Aorta (tissue), 5 donors: Measurements from ENCODE around the gene SLC22A4. TPM values are rescaled to one million over a fixed set of nuclear protein-coding genes. Genes with fewer than 3 reads are reported as not detected.

Source experiments
- ATAC-seq: fragments of 200-7000 bp; cut with Tn5 transposase; one replicate; pipeline ENCODE4 v1.9.1; 2022; ENCODE audit warnings: moderate library complexity; ENCODE audit not compliant: low FRiP score
- DNase-seq, 2 donors: peaks; one replicate each; pipeline ENCODE4 v3.0.0-alpha.2; 2020
- H3K27ac ChIP-seq, 2 donors: one replicate each; pipeline ENCODE4 v1.5.1; 2013; ENCODE audit warnings: low read length in 2 of 2, mild to moderate bottlenecking in 2 of 2, moderate library complexity in 2 of 2, control low read depth in 1 of 2, inconsistent platforms in 1 of 2, low read depth in 1 of 2
- H3K27me3 ChIP-seq, 2 donors: one replicate each; pipeline ENCODE4 v1.6.1; 2013; ENCODE audit warnings: control low read depth in 1 of 2, low read length in 1 of 2, mild to moderate bottlenecking in 1 of 2, moderate library complexity in 1 of 2; ENCODE audit not compliant: insufficient read depth in 2 of 2, control insufficient read depth in 1 of 2
- H3K36me3 ChIP-seq, 2 donors: one replicate each; pipeline ENCODE4 v1.6.1; 2013; ENCODE audit warnings: control low read depth in 1 of 2, low read length in 1 of 2, mild to moderate bottlenecking in 1 of 2; ENCODE audit not compliant: insufficient read depth in 2 of 2, control insufficient read depth in 1 of 2
- H3K4me1 ChIP-seq, 2 donors: one replicate each; pipeline ENCODE4 v1.6.1; 2013; ENCODE audit warnings: low read length in 2 of 2, control low read depth in 1 of 2, mild to moderate bottlenecking in 1 of 2, moderate library complexity in 1 of 2; ENCODE audit not compliant: insufficient read depth in 2 of 2, control insufficient read depth in 1 of 2
- H3K4me3 ChIP-seq, 2 donors: one replicate each; pipeline ENCODE4 v1.5.1; 2013; ENCODE audit warnings: low read length in 2 of 2, control low read depth in 1 of 2, mild to moderate bottlenecking in 1 of 2
- H3K9me3 ChIP-seq: one replicate; pipeline ENCODE4 v1.6.1; 2013; ENCODE audit warnings: mild to moderate bottlenecking, low read length; ENCODE audit not compliant: control insufficient read depth
- WGBS, 2 donors: extraction: QIAGEN DNeasy Blood & Tissue Kit; methylation state at CpG; one replicate each; pipeline ENCODE4 v1.1.7; 2013; 5-methylcytosine and 5-hydroxymethylcytosine counted together
- intact Hi-C, 2 donors: fragments of 100-400 bp; cut with DNase I; formaldehyde crosslinking; loops; one replicate each; pipeline versions ENCODE4 v1.14.2 to v1.15.0; 2022
- polyA plus RNA-seq, 2 donors: library from polyadenylated mRNA; stranded (reverse); fragments of 200-250 nt; gene quantifications; one replicate each; pipeline ENCODE4 v1.2.3, GENCODE V29; 2013
- total RNA-seq, 2 donors: library from RNA; stranded (reverse); fragmentation: NEBNext Ultra II Directional; extraction: Animal tissue kit (Norgen Biotek cat#: 25700); gene quantifications; one replicate each; pipeline ENCODE4 v1.2.1, GENCODE V29; 2021
- donor health status: healthy with polysubstance abuse.
- donor health status: Bipolar disorder and iron deficiency.
- donor health status: DM: no; HTN: no; CAD: no.
- donor health status: DM: no; HTN: no; CAD: no.
- donor health status: DM: yes; HTN: yes; CAD: no.

Gene SLC22A4
- total and polyA plus RNA-seq, 4 donors, result 1.3 to 5.5 (median 3.1) TPM

DNA sequence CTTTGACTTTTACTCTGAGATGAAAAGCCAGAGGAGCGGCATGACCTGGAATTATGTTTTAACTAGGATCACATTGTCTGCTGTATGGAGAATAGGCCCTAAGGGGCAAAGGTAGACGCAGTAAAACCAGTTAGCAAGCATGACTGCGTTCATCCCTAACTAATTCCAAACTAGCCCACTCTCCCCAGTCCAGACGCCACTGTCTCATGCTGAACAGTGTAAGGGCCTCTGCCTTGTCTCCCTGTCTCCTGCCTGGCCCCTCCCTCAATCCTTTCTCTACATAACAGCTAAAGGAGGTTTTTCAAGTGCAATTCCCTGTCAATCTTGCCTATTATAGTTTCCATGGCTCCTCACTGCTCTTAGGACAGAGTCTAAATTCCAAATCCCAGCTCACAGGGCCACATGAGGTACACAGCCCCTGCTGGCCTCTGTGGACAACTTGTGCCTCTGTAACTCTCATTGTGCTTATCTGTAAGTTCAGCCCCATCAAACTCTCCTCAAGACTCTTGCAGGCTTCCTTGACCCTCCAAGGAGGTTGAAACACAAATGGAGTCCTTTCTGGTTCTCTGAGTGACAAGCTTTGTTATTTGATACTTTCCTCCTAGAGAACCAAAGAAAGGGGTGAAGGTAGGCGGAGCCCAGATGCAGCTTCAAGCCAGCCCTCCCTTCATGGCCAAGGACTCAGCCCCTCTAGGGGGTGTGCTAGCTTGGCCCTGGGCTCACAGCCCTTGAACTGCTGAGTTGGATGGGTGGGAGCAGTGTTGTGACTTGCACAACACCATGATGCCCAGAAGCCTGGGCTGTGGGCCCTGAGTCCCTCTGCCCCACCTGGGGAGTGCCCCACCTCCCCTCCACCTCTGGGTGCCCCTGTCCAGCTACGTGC is 16.0 kb upstream of the SLC22A4 start:
- H3K27me3 ChIP-seq, result no peaks in the 10 kb centered on the region
- no peaks in the 10 kb centered on the region for H3K4me1 ChIP-seq
- no peak overlapping the region for H3K27ac ChIP-seq
- no peak overlapping the region for H3K4me3 ChIP-seq
- WGBS, 2 donors, result 93 to 95% methylated on average over 6 of the region's 6 CpGs
- no peaks in the 10 kb centered on the region for H3K36me3 ChIP-seq
- H3K9me3 ChIP-seq, result no peaks in the 10 kb centered on the region
- DNase-seq, result peak in 1 of 2 donors; percentile 49
- no peak for ATAC-seq
- intact Hi-C loops, result no loop called here

GRCh38 chr5:132279801-132280200 is 14.4 kb upstream of the SLC22A4 start:
- Histone ChIP-seq H3K36me3 (no peaks in the 10 kb centered on the region), H3K4me3 (no peak overlapping the region), H3K27ac (no peak overlapping the region), H3K27me3 (no peaks in the 10 kb centered on the region), H3K4me1 (no peaks in the 10 kb centered on the region), H3K9me3 (no peaks in the 10 kb centered on the region)
- ATAC-seq, result no peak
- 92 to 94% methylated on average over 3 of the region's 3 CpGs for WGBS, 2 donors
- DNase-seq, result peak in 1 of 2 donors; percentile 45
- intact Hi-C loops, result no loop called here

DNA sequence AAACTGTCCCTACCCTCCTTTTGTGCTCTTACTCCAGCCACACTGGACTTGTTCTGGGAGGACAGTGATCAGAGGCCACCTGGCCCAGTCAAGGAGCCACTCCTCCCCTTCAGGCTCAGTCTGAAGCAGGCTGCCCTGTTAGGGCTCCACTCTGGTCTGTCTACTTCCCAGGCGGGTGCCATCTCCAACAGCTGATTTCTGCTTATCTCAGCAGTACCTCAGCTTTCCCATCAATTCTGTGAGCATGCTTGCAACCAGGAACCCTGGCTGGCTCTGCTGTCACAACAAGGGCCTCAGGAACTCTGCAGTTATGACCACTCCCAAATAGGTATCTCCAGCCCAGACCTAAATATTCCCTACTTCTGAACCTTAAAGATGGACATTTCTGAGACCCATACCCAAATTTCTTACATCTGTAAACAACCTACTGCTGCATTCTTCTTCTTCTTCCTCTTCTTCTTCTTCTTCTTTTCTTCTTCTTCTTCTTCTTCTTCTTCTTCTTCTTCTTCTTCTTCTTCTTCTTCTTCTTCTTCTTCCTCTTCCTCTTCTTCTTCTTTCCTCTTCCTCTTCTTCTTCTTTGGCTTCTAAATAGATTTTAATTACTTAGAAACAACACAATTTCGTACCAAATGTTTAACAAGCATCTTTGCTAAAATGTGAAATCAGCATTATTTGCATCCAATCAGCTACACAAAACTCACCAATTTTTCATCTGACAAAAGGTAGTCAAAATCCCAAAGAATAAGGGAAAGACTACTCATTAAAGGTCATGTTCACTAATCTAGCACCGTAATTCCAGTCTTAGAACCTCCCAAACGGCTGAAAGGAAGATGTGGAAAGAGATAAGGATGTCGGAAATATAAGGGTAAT is 13.6 kb upstream of the SLC22A4 start:
- WGBS, 2 donors, result 90 to 91% methylated on average over 5 of the region's 5 CpGs
- ATAC-seq, result no peak
- Histone ChIP-seq H3K9me3 (no peaks in the 10 kb centered on the region), H3K27ac (no peak overlapping the region), H3K4me3 (no peak overlapping the region), H3K27me3 (no peaks in the 10 kb centered on the region), H3K36me3 (no peaks in the 10 kb centered on the region), H3K4me1 (no peaks in the 10 kb centered on the region)
- intact Hi-C loops, result no loop called here
- DNase-seq, result peak in 1 of 2 donors; percentile 31

DNA sequence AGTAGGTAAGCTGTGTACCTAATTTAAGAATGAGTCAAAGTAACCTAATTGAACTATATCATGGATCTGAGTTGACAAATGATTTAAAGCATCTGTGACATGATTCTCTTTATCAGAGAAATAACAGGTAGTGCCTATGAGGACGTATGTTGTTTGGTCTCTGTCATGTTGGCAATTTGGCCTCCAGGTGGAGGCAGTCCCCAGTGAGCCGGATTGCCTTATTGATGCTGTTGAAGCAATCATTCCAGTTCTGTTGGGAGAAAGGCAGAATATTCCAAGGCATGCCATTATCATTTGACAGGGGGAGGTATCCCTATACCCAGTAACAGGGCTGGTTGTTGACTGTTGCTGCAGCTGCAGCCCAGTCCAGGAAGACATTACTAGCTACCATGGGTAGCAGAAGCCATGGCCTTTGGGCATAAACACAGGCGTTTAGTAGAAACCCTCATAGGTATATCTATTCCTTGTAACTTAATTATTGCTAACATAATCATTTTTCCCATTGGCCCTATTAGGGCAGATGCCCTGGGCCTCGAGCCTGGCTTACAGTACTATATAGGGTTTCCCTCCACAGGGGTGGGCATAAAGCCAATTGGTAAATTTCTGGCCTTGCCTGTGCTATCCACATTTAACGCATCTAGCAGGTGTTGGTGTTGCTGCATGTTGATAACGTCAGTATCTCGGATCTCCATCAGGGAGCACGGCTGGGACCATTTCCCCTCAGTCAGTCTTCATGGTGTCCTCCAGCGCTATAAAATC is 12.2 kb upstream of the SLC22A4 start:
- intact Hi-C loops, result no loop called here
- no peak for DNase-seq
- H3K4me1 ChIP-seq, result no peaks in the 10 kb centered on the region
- no peaks in the 10 kb centered on the region for H3K36me3 ChIP-seq
- no peaks in the 10 kb centered on the region for H3K9me3 ChIP-seq
- H3K27me3 ChIP-seq, result no peaks in the 10 kb centered on the region
- WGBS, 2 donors, result 90 to 91% methylated on average over 9 of the region's 9 CpGs
- no peak overlapping the region for H3K27ac ChIP-seq
- H3K4me3 ChIP-seq, result no peak overlapping the region
- no peak for ATAC-seq

- 40 to 47% methylated on average over 5 of the region's 5 CpGs for WGBS, 2 donors
- Histone ChIP-seq H3K9me3 (no peaks in the 10 kb centered on the region), H3K4me1 (peaks cover 0 to 2% of the 10 kb centered on the region in 2 donors), H3K27ac (no peak overlapping the region), H3K4me3 (no peak overlapping the region), H3K27me3 (no peaks in the 10 kb centered on the region), H3K36me3 (no peaks in the 10 kb centered on the region)
- peak in 1 of 2 donors; percentile 73 for DNase-seq
- ATAC-seq, result no peak
- intact Hi-C loops, result no loop called here
These were observed 10.7 kb upstream of the SLC22A4 start for GRCh38 chr5:132283423-132284043.

- no peak for ATAC-seq
- Histone ChIP-seq H3K27me3 (no peaks in the 10 kb centered on the region), H3K27ac (no peak overlapping the region), H3K9me3 (no peaks in the 10 kb centered on the region), H3K36me3 (no peaks in the 10 kb centered on the region), H3K4me1 (peaks cover 0 to 2% of the 10 kb centered on the region in 2 donors), H3K4me3 (no peak overlapping the region)
- intact Hi-C loops, result no loop called here
- 5 to 12% methylated on average over 3 of the region's 3 CpGs for WGBS, 2 donors
- DNase-seq, result no peak
These were observed 5.1 kb upstream of the SLC22A4 start for GRCh38 chr5:132289097-132289496.

DNA sequence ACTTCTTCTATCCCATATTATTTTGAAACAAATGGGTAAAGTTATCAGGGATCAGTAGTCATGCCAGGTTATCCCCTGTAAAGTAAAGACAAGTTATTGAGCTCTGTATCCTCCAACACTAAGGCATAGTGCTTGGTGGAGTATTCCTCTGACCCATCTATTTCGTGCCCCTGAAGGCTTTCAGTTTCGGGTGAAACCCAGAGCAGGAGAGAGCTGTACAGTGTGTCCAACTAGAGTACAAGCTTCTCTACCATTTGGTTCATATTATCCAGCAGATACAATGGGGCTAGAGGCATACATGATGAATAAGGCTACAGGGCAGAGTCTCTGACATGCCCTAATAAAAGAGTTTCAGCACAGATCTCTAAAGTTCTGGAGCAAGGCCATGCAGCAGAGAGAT is 3.2 kb upstream of the SLC22A4 start:
- DNase-seq (no peak), ATAC-seq (no peak)
- no peaks in the 10 kb centered on the region for H3K27me3 ChIP-seq
- intact Hi-C loops, result loop anchor here in 1 of 2 donors (5.0 kb wide), 2 partner anchors 54 to 71 kb away; no protein-coding TSS in a partner anchor
- H3K9me3 ChIP-seq, result no peaks in the 10 kb centered on the region
- H3K27ac ChIP-seq, result no peak overlapping the region
- no peak overlapping the region for H3K4me3 ChIP-seq
- H3K4me1 ChIP-seq, result peaks cover 0 to 2% of the 10 kb centered on the region in 2 donors
- 91 to 100% methylated on average over 2 of the region's 2 CpGs for WGBS, 2 donors
- no peaks in the 10 kb centered on the region for H3K36me3 ChIP-seq
